Lung microvascular endothelial cell (primary cell): ENCODE measurements around the gene CCNB2. TPM values are rescaled to one million over a fixed set of nuclear protein-coding genes. Genes with fewer than 3 reads are reported as not detected.
"Not testable (repeated sequence)": the region's sequence is repeated elsewhere in the genome, so short reads cannot be mapped to it uniquely, and the experiment has no call there.

Experiments
- DNase-seq, 2 donors: peaks; one replicate each; pipeline versions ENCODE4 v3.0.0 to v3.0.0-alpha.2; 2010; ENCODE audit warnings: low read depth in 2 of 2
- total RNA-seq: library from RNA; depleted of rRNA; stranded (reverse); fragments of >200 nt; gene quantifications from 2 replicates; pipeline ENCODE4 v1.2.1, GENCODE V29; 2014

Gene CCNB2
- total RNA-seq: 5.0 and 20.0 TPM in 2 replicates

- peak; percentile 94 to 95 for DNase-seq
Measured at GRCh38 chr15:59104912-59105732, at the start of gene CCNB2. TSS of gene CCNB2 (plus strand) at chr15:59105146. CDS start at chr15:59105269, 123 bp downstream.

- no peak for DNase-seq
Measured at GRCh38 chr15:59059076-59059597, 45.8 kb upstream of the CCNB2 start.

GRCh38 chr15:59060348-59060747, 44.6 kb upstream of the CCNB2 start:
- no peak for DNase-seq

- no peak for DNase-seq
Measured at GRCh38 chr15:59063042-59063441, 41.9 kb upstream of the CCNB2 start.

- no peak for DNase-seq
Measured at GRCh38 chr15:59069430-59069829, 35.5 kb upstream of the CCNB2 start.

- no peak for DNase-seq
Measured at GRCh38 chr15:59074607-59075006, 30.3 kb upstream of the CCNB2 start.

GRCh38 chr15:59087731-59088130, 17.2 kb upstream of the CCNB2 start:
- no peak for DNase-seq

- DNase-seq: no peak
Measured at GRCh38 chr15:59094077-59094476, 10.9 kb upstream of the CCNB2 start.

- DNase-seq: no peak
Measured at GRCh38 chr15:59096429-59096828, 8.5 kb upstream of the CCNB2 start.

GRCh38 chr15:59099162-59099685, 5.7 kb upstream of the CCNB2 start:
- no peak for DNase-seq

GRCh38 chr15:59104602-59104911, 389 bp upstream of the CCNB2 start:
- no peak for DNase-seq

- DNase-seq: no peak
Measured at GRCh38 chr15:59105854-59106253, 908 bp downstream of the CCNB2 start.

- DNase-seq: no peak
Measured at GRCh38 chr15:59111251-59111650, 6.3 kb downstream of the CCNB2 start.

- no peak for DNase-seq
Measured at GRCh38 chr15:59115047-59115446, 10.1 kb downstream of the CCNB2 start.

- no peak for DNase-seq
Measured at GRCh38 chr15:59116141-59116540, 11.2 kb downstream of the CCNB2 start.

- no peak for DNase-seq
Measured at GRCh38 chr15:59116771-59117170, 11.8 kb downstream of the CCNB2 start.

GRCh38 chr15:59119625-59120024, 14.7 kb downstream of the CCNB2 start:
- DNase-seq: no peak

- DNase-seq: no peak
Measured at GRCh38 chr15:59120937-59121336, 16.0 kb downstream of the CCNB2 start.

- no peak for DNase-seq
Measured at GRCh38 chr15:59124261-59124660, 19.3 kb downstream of the CCNB2 start.

- not testable (repeated sequence) for DNase-seq
Measured at GRCh38 chr15:59125683-59126082, 20.7 kb downstream of the CCNB2 start.

- not testable (repeated sequence) for DNase-seq
Measured at GRCh38 chr15:59127255-59127654, 22.3 kb downstream of the CCNB2 start.

GRCh38 chr15:59131456-59131855, 26.5 kb downstream of the CCNB2 start:
- no peak for DNase-seq

GRCh38 chr15:59131969-59132562, 27.1 kb downstream of the CCNB2 start:
- DNase-seq: no peak
